Measurements from ENCODE around the gene MAP1LC3B2. TPM values are rescaled to one million over a fixed set of nuclear protein-coding genes. Genes with fewer than 3 reads are reported as not detected.
"Not testable (repeated sequence)": the region's sequence is repeated elsewhere in the genome, so short reads cannot be mapped to it uniquely, and the experiment has no call there.

The MAP1LC3B2 gene
- total RNA-seq, 1 donor from 2014 or later = not detected

- Mint-ChIP-seq H3K9me3 (ENCODE audit: unreplicated experiment) (no peaks in the 10 kb centered on the region), H3K27ac (ENCODE audit: unreplicated experiment) (no peak overlapping the region), H3K27me3 (ENCODE audit: unreplicated experiment) (no peaks in the 10 kb centered on the region), H3K4me1 (ENCODE audit: unreplicated experiment) (no peaks in the 10 kb centered on the region), H3K4me3 (ENCODE audit: unreplicated experiment) (no peak overlapping the region), H3K36me3 (ENCODE audit: low read depth, unreplicated experiment) (no peaks in the 10 kb centered on the region)
- DNase-seq (ENCODE audit: low spot score) = no peak
- TF ChIP-seq CTCF (IDR thresholded peaks at IDR 0.05; ENCODE audit: unreplicated experiment) = no peak
Observed at GRCh38 chr12:116563262-116563661, 4.1 kb downstream of the MAP1LC3B2 start.

GRCh38 chr12:116564080-116564479 is 4.9 kb downstream of the MAP1LC3B2 start:
- Mint-ChIP-seq H3K4me3 (ENCODE audit: unreplicated experiment) (no peak overlapping the region), H3K4me1 (ENCODE audit: unreplicated experiment) (no peaks in the 10 kb centered on the region), H3K27ac (ENCODE audit: unreplicated experiment) (no peak overlapping the region), H3K27me3 (ENCODE audit: unreplicated experiment) (no peaks in the 10 kb centered on the region), H3K9me3 (ENCODE audit: unreplicated experiment) (no peaks in the 10 kb centered on the region), H3K36me3 (ENCODE audit: low read depth, unreplicated experiment) (no peaks in the 10 kb centered on the region)
- DNase-seq (ENCODE audit: low spot score) = no peak
- TF ChIP-seq CTCF (IDR thresholded peaks at IDR 0.05; ENCODE audit: unreplicated experiment) = no peak

- H3K4me1 Mint-ChIP-seq (ENCODE audit: unreplicated experiment); H3K27me3 Mint-ChIP-seq (ENCODE audit: unreplicated experiment); H3K4me3 Mint-ChIP-seq (ENCODE audit: unreplicated experiment); DNase-seq (ENCODE audit: low spot score); H3K27ac Mint-ChIP-seq (ENCODE audit: unreplicated experiment); H3K9me3 Mint-ChIP-seq (ENCODE audit: unreplicated experiment); H3K36me3 Mint-ChIP-seq (ENCODE audit: low read depth, unreplicated experiment): not testable (repeated sequence)
Observed at GRCh38 chr12:116565221-116565620, 6.0 kb downstream of the MAP1LC3B2 start.

GRCh38 chr12:116565963-116566362 is 6.8 kb downstream of the MAP1LC3B2 start:
- Mint-ChIP-seq H3K27me3 (ENCODE audit: unreplicated experiment) (no peaks in the 10 kb centered on the region), H3K4me3 (ENCODE audit: unreplicated experiment) (no peak overlapping the region)

GRCh38 chr12:116568203-116568602 is 9.0 kb downstream of the MAP1LC3B2 start:
- Mint-ChIP-seq H3K36me3 (ENCODE audit: low read depth, unreplicated experiment) (no peaks in the 10 kb centered on the region), H3K4me1 (ENCODE audit: unreplicated experiment) (no peaks in the 10 kb centered on the region), H3K27me3 (ENCODE audit: unreplicated experiment) (no peaks in the 10 kb centered on the region), H3K4me3 (ENCODE audit: unreplicated experiment) (no peak overlapping the region), H3K27ac (ENCODE audit: unreplicated experiment) (no peak overlapping the region), H3K9me3 (ENCODE audit: unreplicated experiment) (no peaks in the 10 kb centered on the region)
- DNase-seq (ENCODE audit: low spot score) = no peak
- TF ChIP-seq CTCF (IDR thresholded peaks at IDR 0.05; ENCODE audit: unreplicated experiment) = no peak

More at GRCh38 chr12:116565963-116566362, 6.8 kb downstream of the MAP1LC3B2 start:
- no peak for DNase-seq (ENCODE audit: low spot score)
- Mint-ChIP-seq H3K9me3 (ENCODE audit: unreplicated experiment) (no peaks in the 10 kb centered on the region), H3K4me1 (ENCODE audit: unreplicated experiment) (no peaks in the 10 kb centered on the region), H3K27ac (ENCODE audit: unreplicated experiment) (no peak overlapping the region), H3K36me3 (ENCODE audit: low read depth, unreplicated experiment) (no peaks in the 10 kb centered on the region)
- no peak for TF ChIP-seq CTCF (IDR thresholded peaks at IDR 0.05; ENCODE audit: unreplicated experiment)

GRCh38 chr12:116571089-116571488 is 11.9 kb downstream of the MAP1LC3B2 start:
- Mint-ChIP-seq H3K4me3 (ENCODE audit: unreplicated experiment) (no peak overlapping the region), H3K36me3 (ENCODE audit: low read depth, unreplicated experiment) (no peaks in the 10 kb centered on the region), H3K9me3 (ENCODE audit: unreplicated experiment) (no peaks in the 10 kb centered on the region), H3K4me1 (ENCODE audit: unreplicated experiment) (no peaks in the 10 kb centered on the region), H3K27me3 (ENCODE audit: unreplicated experiment) (no peaks in the 10 kb centered on the region), H3K27ac (ENCODE audit: unreplicated experiment) (no peak overlapping the region)
- TF ChIP-seq CTCF (IDR thresholded peaks at IDR 0.05; ENCODE audit: unreplicated experiment) = no peak
- DNase-seq (ENCODE audit: low spot score) = no peak

Measured in endothelial cell (in vitro differentiated cells).